ENCODE data around the gene MRPS18A. TPM values are rescaled to one million over a fixed set of nuclear protein-coding genes. Genes with fewer than 3 reads are reported as not detected.
"Not testable (repeated sequence)": the region's sequence is repeated elsewhere in the genome, so short reads cannot be mapped to it uniquely, and the experiment has no call there.

The MRPS18A gene
- total and polyA plus RNA-seq, 2 donors from 2014 or later, result 36.4 to 103 TPM

DNA sequence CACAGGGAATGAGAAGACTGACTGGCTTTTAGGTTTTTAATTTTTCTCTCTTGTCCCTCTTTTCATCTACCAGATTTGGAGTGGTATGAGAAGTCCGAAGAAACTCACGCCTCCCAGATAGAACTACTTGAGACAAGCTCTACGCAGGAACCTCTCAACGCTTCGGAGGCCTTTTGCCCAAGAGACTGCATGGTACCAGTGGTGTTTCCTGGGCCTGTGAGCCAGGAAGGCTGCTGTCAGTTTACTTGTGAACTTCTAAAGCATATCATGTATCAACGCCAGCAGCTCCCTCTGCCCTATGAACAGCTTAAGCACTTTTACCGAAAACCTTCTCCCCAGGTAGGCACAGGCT is 51.3 kb downstream of the MRPS18A start:
- peak in 1 of 5 donors; percentile 33 for DNase-seq
- TF ChIP-seq, protein P1, sequence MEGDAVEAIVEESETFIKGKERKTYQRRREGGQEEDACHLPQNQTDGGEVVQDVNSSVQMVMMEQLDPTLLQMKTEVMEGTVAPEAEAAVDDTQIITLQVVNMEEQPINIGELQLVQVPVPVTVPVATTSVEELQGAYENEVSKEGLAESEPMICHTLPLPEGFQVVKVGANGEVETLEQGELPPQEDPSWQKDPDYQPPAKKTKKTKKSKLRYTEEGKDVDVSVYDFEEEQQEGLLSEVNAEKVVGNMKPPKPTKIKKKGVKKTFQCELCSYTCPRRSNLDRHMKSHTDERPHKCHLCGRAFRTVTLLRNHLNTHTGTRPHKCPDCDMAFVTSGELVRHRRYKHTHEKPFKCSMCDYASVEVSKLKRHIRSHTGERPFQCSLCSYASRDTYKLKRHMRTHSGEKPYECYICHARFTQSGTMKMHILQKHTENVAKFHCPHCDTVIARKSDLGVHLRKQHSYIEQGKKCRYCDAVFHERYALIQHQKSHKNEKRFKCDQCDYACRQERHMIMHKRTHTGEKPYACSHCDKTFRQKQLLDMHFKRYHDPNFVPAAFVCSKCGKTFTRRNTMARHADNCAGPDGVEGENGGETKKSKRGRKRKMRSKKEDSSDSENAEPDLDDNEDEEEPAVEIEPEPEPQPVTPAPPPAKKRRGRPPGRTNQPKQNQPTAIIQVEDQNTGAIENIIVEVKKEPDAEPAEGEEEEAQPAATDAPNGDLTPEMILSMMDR (IDR thresholded peaks at IDR 0.05; ENCODE audit: borderline replicate concordance, extremely low read depth, insufficient read depth), result no peak
- Histone ChIP-seq H3K9ac (ENCODE audit: low read length in 3 of 3) (peak overlapping the region; percentile 90 to 96 (median 93)), H3K9me3 (ENCODE audit: control insufficient read depth in 2 of 3, insufficient read depth in 1 of 3, low read length in 3 of 3) (no peaks in the 10 kb centered on the region), H3K36me3 (ENCODE audit: control insufficient read depth in 2 of 3, insufficient read depth in 3 of 3, low read length in 3 of 3) (peaks cover 3 to 17% (median 3%) of the 10 kb centered on the region in 3 donors), H3K4me1 (ENCODE audit: control insufficient read depth in 2 of 3, insufficient read depth in 2 of 3, low read depth in 1 of 3, low read length in 3 of 3) (peaks cover 0 to 4% (median 0%) of the 10 kb centered on the region in 3 donors), H3K4me3 (ENCODE audit: low read length in 3 of 3) (peak overlapping the region; percentile 95 to 98 (median 98)), H3K27me3 (ENCODE audit: control insufficient read depth, insufficient read depth, low read length) (no peaks in the 10 kb centered on the region), H3K27ac (ENCODE audit: low read depth in 2 of 2, low read length in 2 of 2) (peak overlapping the region in 1 of 2 donors; percentile 77)
- intact Hi-C loops (cut with DNase I), result no loop called here
- no peak for FAIRE-seq

DNA sequence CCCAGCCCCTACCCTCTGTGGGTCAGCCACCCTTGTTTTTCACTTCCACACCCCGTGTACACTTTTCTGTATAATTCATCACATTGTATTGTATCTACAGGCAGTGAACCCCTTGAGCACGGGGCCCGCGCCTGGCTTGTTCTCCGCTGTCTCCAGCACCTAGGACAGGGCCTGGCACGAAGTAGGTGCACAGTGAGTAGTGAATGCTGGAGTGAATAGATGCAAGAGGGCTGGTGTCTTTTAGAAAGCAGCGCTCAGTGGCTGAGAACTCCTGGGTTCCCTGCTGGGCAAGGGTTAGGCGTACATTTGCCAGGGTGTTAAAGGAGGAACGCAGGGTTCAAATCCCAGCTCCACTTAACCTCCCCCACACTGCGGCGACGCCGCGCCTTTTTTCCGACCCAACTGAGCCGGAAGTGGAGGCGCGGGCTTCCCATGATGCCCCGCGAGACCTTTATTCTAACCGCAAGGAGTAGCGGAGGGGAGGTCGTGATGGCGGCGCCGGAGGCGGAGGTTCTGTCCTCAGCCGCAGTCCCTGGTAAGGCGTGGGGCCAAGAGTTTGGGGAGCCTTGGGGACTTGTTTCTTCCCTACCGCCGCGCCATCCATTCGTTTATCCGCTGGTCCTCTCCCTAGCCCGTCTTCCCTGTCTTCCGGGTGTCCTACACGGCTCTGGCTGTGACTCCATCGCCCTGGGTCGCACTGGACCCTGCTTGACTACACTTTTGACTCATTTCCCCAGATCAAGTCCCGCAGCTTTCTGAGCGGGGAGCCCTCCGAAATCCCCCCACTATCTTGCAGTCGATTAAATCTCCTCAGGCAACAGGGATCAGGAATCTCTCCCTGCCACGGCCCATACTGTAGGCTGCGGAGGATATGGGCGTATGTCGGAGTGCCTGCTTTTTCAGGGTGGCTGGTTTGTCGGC is 51.9 kb downstream of the MRPS18A start, which contains the start of gene MAD2L1BP:
Gene MAD2L1BP, plus strand, starts transcription at position 454 of the 921 bp plus-strand sequence. Its CDS starts 36 bp downstream, at position 490.
- FAIRE-seq (no peak), DNase-seq (peak; percentile 85 to 94 (median 91))
- intact Hi-C loops (cut with DNase I), result no loop called here
- Histone ChIP-seq H3K27me3 (ENCODE audit: control insufficient read depth, insufficient read depth, low read length) (no peaks in the 10 kb centered on the region), H3K36me3 (ENCODE audit: control insufficient read depth in 2 of 3, insufficient read depth in 3 of 3, low read length in 3 of 3) (peaks cover 2 to 14% (median 2%) of the 10 kb centered on the region in 3 donors), H3K4me1 (ENCODE audit: control insufficient read depth in 2 of 3, insufficient read depth in 2 of 3, low read depth in 1 of 3, low read length in 3 of 3) (peaks cover 0 to 4% (median 0%) of the 10 kb centered on the region in 3 donors), H3K27ac (ENCODE audit: low read depth in 2 of 2, low read length in 2 of 2) (peak within 1 kb of the TSS; percentile 58 to 77), H3K4me3 (ENCODE audit: low read length in 3 of 3) (peak within 1 kb of the TSS; percentile 95 to 98 (median 98)), H3K9me3 (ENCODE audit: control insufficient read depth in 2 of 3, insufficient read depth in 1 of 3, low read length in 3 of 3) (no peaks in the 10 kb centered on the region), H3K9ac (ENCODE audit: low read length in 3 of 3) (peak within 1 kb of the TSS; percentile 90 to 96 (median 93))
- TF ChIP-seq, protein P1 (IDR thresholded peaks at IDR 0.05; ENCODE audit: borderline replicate concordance, extremely low read depth, insufficient read depth), result no peak

DNA sequence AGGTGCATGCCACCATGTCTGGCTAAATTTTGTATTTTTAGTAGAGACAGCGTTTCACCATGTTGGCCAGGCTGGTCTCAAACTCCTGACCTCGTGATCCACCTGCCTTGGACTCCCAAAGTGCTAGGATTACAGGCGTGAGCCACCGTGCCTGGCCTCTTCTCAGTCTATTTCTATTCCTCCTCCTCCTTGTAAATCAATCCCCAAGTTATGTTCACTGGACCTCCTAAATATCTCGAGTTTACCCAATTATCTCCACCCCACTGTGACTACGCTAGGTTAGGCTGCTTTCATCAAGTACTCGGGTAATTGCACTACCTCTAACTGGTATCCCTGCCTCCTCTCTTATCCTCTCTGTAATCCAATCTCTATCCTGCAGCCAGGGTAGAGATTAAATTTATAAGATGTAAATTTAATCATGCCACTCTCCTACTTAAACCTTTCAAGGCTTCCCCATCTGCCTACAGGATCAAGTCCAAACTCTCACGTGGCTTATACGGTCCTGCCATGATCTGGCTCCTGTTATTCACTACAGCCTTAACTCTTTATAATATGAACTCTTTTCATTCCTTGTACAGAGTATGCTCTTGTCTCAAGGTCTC is 52.8 kb downstream of the MRPS18A start:
- Histone ChIP-seq H3K36me3 (ENCODE audit: control insufficient read depth in 2 of 3, insufficient read depth in 3 of 3, low read length in 3 of 3) (peaks cover 0 to 6% (median 2%) of the 10 kb centered on the region in 3 donors), H3K9ac (ENCODE audit: low read length in 3 of 3) (no peak overlapping the region), H3K9me3 (ENCODE audit: control insufficient read depth in 2 of 3, insufficient read depth in 1 of 3, low read length in 3 of 3) (no peaks in the 10 kb centered on the region), H3K27ac (ENCODE audit: low read depth in 2 of 2, low read length in 2 of 2) (no peak overlapping the region), H3K4me3 (ENCODE audit: low read length in 3 of 3) (no peak overlapping the region), H3K27me3 (ENCODE audit: control insufficient read depth, insufficient read depth, low read length) (no peaks in the 10 kb centered on the region), H3K4me1 (ENCODE audit: control insufficient read depth in 2 of 3, insufficient read depth in 2 of 3, low read depth in 1 of 3, low read length in 3 of 3) (peaks cover 0 to 4% (median 0%) of the 10 kb centered on the region in 3 donors)
- TF ChIP-seq, protein P1 (IDR thresholded peaks at IDR 0.05; ENCODE audit: borderline replicate concordance, extremely low read depth, insufficient read depth), result no peak
- intact Hi-C loops (cut with DNase I), result no loop called here
- DNase-seq (no peak), FAIRE-seq (no peak)

DNA sequence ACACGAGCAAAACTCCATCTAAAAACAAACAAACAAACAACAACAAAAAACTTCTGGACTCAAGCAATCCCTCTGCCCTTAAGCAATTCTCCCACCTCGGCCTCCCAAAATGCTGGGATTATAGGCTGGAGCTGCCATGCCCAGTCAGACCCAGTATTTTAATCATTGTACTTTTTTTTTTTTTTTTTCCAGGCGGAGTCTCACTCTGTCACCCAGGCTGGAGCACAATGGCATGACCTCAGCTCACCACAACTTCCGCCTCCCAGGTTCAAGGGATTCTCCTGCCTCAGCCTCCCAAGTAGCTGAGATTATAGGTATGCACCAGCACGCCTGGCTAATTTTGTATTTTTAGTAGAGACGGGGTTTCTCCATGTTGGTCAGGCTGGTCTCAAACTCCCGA is 54.6 kb downstream of the MRPS18A start:
- H3K27ac ChIP-seq (ENCODE audit: low read depth in 2 of 2, low read length in 2 of 2); FAIRE-seq; intact Hi-C loops (cut with DNase I): not testable (repeated sequence)

More for the DNA sequence above, 54.6 kb downstream of the MRPS18A start:
- H3K9me3 ChIP-seq (ENCODE audit: control insufficient read depth in 2 of 3, insufficient read depth in 1 of 3, low read length in 3 of 3); H3K27me3 ChIP-seq (ENCODE audit: control insufficient read depth, insufficient read depth, low read length); H3K36me3 ChIP-seq (ENCODE audit: control insufficient read depth in 2 of 3, insufficient read depth in 3 of 3, low read length in 3 of 3); H3K4me3 ChIP-seq (ENCODE audit: low read length in 3 of 3); H3K4me1 ChIP-seq (ENCODE audit: control insufficient read depth in 2 of 3, insufficient read depth in 2 of 3, low read depth in 1 of 3, low read length in 3 of 3); H3K9ac ChIP-seq (ENCODE audit: low read length in 3 of 3); DNase-seq: not testable (repeated sequence)

Data from kidney (tissue), 14 donors.